HS-5 (cell line): ENCODE data around the gene SHISA5.
"Not testable (repeated sequence)": the region's sequence is repeated elsewhere in the genome, so short reads cannot be mapped to it uniquely, and the experiment has no call there.

Experiments used
- DNase-seq: peaks from one replicate; pipeline ENCODE4 v3.0.0-alpha.2; 2012; ENCODE audit warnings: low read depth

The SHISA5 gene

GRCh38 chr3:48504051-48504946, at the start of gene SHISA5:
SHISA5 (minus strand) TSS chr3:48504174; CDS start chr3:48504094, 80 bp downstream.
- DNase-seq = no peak

GRCh38 chr3:48553361-48553760, 49.4 kb upstream of the SHISA5 start:
- DNase-seq = no peak

GRCh38 chr3:48552111-48552951, 48.4 kb upstream of the SHISA5 start:
- no peak for DNase-seq

DNA sequence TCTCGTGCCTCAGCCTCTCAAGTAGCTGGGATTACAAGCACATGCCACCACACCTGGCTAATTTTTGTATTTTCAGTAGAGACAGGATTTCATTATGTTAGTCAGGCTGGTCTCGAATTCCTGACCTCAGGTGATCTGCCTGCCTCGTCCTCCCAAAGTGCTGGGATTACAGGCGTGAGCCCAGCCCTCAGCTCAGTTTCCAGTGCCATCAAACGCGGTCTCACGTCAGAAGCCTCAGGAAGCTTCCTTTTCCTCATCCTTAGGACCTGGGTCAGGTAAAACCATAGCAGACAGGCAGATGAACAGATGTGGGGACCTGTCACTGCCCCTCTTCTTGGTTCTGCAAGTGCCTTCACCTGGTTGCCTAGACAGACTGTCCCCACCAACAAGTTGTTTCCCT, 47.7 kb upstream of the SHISA5 start:
- DNase-seq = not testable (repeated sequence)

DNA sequence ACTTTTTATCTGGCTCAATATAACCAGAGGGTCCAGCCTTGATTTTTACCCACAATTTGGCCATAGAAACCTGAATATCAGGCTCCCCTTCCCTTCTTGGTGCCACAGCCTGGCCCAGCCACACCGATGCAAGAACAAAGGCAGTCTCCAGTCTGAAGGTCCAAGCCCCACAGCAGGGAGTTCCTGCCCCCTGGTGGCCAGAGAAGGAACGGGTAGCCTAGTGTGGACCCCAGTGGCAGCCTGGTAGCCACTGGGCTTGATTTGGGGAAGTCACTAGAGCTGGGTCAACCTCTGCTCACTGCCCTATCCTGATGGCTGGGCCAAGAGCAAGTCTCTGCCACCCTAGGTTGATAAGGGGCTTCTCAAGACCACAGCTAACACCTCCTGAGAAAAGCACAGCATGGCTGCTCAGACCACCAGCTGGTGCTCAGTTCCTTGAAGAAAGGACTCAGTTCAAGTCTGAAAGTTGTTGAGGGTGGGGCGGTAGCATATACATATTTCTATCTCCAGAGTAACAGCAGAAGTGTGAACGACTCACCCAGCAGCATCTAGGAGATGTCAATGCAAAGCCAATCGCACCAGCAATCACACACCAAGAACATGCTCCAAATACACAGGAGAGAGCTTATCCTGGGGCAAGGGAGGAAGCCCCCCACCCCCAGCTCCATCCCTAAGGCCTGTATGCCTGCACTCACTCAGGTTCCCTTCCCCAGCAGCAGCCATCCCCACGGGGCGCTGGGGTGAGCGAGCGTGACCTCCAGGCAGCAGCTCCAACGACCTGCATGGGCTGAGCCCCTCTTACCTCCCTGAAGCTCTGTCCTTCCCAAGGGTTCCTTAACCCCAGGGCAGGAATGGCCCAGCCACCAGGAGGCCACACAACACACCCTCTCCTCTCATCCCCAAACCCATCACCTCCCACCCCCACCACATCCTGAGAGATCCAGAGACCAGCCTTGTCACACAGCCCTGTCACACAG, 45.0 kb upstream of the SHISA5 start:
- DNase-seq = no peak

DNA sequence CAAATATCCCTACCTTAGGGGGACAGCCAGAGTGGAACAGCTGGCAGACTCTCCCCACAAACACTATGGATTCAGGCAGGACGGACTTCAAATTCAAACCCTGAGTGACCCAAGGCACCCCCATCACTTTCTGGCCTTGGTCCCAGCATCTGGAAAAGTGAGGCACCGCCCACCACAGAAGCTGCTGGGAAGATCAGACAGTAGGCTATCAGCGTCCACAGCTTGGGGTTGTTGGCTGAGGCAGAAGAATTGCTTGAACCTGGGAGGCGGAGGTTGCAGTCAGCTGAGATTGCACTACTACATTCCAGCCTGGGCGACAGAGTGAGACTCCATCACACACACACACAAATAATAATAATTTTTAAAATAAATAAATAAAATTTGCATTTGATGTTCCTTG, 44.2 kb upstream of the SHISA5 start:
- no peak for DNase-seq

- no peak for DNase-seq
Measured at GRCh38 chr3:48546203-48546829, 42.3 kb upstream of the SHISA5 start.

GRCh38 chr3:48544141-48544540, 40.2 kb upstream of the SHISA5 start:
- DNase-seq = no peak

DNA sequence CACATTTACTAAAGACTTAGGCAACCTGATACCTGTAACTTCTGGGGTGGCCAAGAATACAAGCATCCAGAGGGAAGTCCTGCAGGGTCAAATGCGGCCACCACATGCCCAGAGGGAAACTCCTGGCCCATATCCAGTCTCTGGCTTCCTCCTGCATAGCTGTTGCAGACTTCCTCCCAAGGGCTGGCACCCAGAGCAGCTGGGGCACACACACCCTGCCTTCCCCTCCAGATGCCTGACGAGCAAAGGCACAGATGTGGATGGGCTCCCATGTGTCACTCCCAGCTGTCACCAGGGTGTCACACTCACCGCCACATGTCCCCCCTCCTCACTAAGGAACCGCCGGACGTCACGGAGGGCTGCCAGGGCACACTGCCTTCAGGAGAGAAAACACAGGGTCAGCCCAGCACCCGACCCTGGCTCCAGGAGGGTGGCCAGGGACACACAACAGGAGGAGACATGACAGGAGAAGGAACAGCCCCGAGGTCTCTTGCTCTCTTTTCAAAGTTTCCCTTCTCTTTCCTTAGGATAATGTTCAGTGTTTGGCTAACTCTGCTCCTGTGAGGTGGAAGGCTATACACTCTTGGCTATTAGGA, 39.4 kb upstream of the SHISA5 start:
- no peak for DNase-seq

GRCh38 chr3:48538451-48538850, 34.5 kb upstream of the SHISA5 start:
- DNase-seq = no peak

DNA sequence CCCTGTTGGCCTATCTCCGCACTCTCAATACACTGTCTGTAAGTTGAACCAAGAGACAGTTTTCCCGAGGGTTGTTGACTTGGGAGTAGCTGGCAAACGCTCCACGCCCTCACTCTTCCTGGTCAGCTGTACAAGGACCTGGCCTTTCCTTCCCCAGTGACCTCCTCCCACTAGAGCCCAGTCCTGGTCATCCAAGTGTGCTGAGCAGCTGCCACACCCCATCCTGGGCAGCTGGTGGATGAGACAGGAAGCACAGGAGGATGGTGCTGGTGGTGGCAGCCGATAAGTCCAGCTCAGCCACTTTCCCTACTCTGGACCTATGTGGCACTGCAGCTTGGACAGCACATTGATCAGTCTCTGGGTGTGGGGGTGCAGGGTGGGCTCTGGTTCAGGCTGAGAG, 32.8 kb upstream of the SHISA5 start:
- DNase-seq = no peak

DNA sequence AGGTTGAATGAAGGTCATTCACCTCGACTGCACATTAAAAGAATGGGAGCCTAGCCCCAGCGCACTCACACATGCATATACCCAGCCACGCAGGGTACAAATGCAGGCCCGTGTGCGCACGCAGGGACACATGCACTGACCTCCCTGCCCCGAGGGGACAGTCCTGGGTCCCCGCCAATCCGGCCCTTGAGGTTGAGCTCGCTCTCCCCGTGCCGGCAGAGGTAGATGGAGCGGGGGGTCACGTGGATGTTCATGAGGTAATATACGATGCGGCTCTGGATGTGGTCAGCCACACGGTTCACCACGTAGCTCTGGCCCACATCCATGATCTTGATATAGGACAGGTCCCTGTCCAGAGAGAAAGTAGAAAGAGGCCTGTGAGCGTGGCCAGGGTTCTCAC, 32.1 kb upstream of the SHISA5 start:
- DNase-seq = no peak

DNA sequence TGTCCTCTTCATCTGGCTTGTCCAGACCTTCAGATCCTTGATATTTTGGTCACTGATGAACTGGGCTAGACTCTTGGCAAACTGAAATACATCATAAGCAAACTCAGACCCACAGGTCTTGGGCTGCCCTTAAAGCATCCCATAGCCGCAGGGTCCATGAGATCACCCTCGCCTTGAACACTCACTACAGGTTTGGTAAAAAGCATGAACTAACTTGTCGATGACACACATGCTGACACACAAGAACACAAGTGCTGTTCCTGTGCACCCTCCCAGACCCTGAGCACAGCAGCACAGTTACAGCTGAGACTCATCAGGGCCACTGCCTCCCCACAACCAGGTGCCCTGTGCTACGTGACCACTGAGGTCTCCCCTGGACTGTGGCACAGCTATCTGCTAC, 31.6 kb upstream of the SHISA5 start:
- DNase-seq = no peak

DNA sequence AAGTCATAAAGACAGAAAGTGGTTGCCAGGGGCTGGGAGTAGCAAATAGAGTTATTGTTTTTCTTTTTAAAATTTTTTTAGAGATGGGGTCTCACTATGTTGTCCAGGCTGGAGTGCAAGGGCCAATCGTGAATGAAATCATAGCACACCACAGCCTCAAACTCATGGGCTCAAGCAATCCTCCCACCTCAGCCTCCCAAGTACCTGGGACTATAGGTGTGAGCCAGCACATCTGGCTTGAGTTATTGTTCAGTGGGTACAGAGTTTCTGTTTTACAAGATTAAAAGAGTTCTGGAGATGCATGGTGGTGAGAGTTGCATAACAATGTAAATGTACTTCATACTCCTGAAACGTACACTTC, 29.0 kb upstream of the SHISA5 start:
- no peak for DNase-seq

DNA sequence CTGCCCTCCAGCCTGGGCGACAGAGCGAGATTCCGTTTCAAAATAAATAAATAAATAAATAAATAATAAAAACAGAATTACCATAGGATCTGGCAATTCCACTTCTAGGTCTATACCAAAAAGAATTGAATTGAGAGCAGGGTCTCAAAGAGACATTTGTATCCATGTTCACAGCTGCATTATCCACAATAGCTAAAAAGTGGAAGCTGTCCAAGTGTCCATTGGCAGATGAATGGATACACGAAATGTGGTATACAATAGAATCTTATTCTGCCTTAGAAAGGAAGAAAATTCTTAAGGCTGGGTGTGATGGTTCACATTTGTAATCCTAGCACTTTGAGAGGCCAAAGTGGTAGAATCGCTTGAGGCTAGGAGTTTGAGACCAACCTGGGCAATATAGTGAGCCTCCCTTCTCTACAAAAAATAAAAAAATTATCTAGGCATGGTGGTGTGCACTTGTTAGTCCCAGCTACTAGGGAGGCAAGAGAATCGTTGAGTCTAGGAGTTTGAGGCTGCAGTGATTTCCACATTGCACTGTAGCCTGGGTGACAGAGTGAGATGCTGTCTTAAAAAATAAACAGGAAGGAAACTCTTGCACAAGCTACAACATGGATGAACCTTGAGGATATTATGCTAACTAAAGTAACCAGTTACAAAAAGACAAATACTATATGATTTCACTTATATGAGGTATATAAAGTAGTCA, 28.4 kb upstream of the SHISA5 start:
- DNase-seq = no peak

DNA sequence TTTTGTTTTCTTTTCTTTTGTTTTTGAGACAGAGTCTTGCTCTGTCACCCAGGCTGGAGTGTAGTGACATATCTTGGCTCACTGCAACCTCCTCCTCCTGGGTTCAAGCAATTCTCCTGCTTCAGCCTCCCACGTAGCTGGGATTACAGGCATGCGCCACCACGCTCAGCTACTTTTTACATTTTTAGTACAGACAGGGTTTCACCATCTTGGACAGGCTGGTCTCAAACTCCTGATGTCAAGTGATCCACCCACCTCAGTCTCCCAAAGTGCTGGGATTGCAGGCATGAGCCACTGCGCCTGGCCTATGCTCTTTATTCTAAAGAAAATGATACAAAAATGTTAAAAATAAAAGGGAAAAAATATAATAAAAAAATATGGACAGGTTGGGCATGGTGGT, 26.7 kb upstream of the SHISA5 start:
- DNase-seq = not testable (repeated sequence)

DNA sequence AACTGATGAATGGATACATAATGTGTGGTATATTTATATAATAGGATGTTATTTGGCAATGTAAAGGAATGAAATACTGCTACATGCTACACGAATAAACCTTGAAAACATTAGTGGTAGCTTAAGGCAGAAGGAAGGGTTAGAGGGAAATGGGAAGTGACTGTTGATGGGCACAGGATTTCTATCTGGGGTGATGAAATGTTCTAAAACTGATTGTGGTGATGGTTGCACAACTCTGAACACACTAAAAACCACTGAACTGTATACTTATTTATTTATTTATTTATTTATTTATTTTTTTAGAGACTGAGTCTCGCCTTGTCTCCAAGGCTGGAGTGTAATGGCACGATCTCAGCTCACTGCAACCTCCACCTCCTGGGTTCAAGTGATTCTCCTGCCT, 24.8 kb upstream of the SHISA5 start:
- DNase-seq = no peak

- DNase-seq = no peak
Measured at GRCh38 chr3:48528048-48528447, 24.1 kb upstream of the SHISA5 start.

GRCh38 chr3:48524970-48525369, 21.0 kb upstream of the SHISA5 start:
- no peak for DNase-seq

- DNase-seq = no peak
Measured at GRCh38 chr3:48521635-48522034, 17.7 kb upstream of the SHISA5 start.

- no peak for DNase-seq
Measured at GRCh38 chr3:48519277-48519643, 15.3 kb upstream of the SHISA5 start.
